AG04449 (cell line): ENCODE measurements around the gene RELCH.

Source experiments
- CTCF ChIA-PET: fragments of 350-600 bp; formaldehyde crosslinking; extraction: SDS; loops from one replicate; lab custom pipeline; 2021; ENCODE audit warnings: antibody characterized with exemption; lab: Yijun Ruan, JAX
- POLR2A ChIA-PET: fragments of 400-600, 350-600 bp; formaldehyde crosslinking; extraction: SDS; loops from one replicate; lab custom pipeline; 2020; ENCODE audit warnings: antibody characterized with exemption, inconsistent platforms; lab: Yijun Ruan, JAX
- DNase-seq: peaks from one replicate; pipeline ENCODE4 v3.0.0-alpha.2; 2010; ENCODE audit warnings: low read depth, low spot score
- H3K4me3 ChIP-seq: 2 replicates; pipeline ENCODE4 v1.5.1; 2011; ENCODE audit warnings: low read depth, mild to moderate bottlenecking, control low read depth, low read length
- TF ChIP-seq, protein P1 (sequence below): IDR thresholded peaks from one replicate; pipeline ENCODE4 v1.5.1; 2011; ENCODE audit warnings: mild to moderate bottlenecking, moderate library complexity, low read length, control low read depth, inconsistent platforms; ENCODE audit not compliant: insufficient read depth; ENCODE audit errors: missing control alignments

Gene RELCH

DNA sequence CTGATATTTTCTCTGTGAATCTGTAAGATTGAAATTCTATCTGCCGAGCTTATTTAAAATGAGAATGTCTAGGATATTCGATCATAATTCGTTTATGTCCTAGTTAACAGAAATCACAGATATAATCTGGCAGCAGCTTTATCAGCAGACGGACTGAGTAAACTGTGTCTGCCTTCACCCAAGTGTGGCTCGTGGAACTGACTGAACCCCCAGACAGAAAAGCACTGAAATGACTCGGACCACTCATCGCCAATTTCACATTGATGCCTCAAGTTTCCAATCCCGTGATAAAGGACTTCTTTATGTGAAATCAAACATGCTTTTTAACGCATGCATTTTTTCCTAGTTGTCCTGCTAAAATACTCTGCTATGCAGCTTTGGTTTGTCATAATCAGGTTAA is 153.9 kb downstream of the RELCH start:
- no peak for DNase-seq
- ChIA-PET POLR2A (no interaction called here), CTCF (no interaction called here)
- TF ChIP-seq, protein P1, sequence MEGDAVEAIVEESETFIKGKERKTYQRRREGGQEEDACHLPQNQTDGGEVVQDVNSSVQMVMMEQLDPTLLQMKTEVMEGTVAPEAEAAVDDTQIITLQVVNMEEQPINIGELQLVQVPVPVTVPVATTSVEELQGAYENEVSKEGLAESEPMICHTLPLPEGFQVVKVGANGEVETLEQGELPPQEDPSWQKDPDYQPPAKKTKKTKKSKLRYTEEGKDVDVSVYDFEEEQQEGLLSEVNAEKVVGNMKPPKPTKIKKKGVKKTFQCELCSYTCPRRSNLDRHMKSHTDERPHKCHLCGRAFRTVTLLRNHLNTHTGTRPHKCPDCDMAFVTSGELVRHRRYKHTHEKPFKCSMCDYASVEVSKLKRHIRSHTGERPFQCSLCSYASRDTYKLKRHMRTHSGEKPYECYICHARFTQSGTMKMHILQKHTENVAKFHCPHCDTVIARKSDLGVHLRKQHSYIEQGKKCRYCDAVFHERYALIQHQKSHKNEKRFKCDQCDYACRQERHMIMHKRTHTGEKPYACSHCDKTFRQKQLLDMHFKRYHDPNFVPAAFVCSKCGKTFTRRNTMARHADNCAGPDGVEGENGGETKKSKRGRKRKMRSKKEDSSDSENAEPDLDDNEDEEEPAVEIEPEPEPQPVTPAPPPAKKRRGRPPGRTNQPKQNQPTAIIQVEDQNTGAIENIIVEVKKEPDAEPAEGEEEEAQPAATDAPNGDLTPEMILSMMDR, result no peak
- H3K4me3 ChIP-seq, result no peak overlapping the region

DNA sequence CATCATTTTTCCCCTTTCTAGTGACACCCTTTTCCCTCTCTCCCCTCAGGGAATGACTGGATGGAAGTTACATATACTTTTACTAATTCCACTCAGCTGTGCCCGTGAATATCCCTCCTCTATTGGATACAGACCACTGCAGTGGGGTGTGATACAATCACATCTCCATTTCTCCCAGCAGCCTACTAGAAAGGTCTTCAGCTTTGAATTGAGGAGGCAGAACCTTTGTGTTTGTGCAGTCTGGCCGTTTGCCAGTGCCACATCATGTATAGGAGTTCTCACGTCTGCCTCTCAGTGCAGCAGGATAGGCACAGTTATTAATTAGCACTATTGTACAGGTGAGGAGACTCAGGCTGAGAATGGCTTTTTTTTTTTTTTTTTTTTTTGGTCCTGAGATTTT is 154.4 kb downstream of the RELCH start:
- ChIA-PET CTCF (interaction anchor here (1.9 kb wide), 1 partner anchor 13 kb away, joined by 4 read pairs; no protein-coding TSS in a partner anchor), POLR2A (no interaction called here)
- H3K4me3 ChIP-seq, result no peak overlapping the region
- TF ChIP-seq, protein P1, result no peak
- no peak for DNase-seq

DNA sequence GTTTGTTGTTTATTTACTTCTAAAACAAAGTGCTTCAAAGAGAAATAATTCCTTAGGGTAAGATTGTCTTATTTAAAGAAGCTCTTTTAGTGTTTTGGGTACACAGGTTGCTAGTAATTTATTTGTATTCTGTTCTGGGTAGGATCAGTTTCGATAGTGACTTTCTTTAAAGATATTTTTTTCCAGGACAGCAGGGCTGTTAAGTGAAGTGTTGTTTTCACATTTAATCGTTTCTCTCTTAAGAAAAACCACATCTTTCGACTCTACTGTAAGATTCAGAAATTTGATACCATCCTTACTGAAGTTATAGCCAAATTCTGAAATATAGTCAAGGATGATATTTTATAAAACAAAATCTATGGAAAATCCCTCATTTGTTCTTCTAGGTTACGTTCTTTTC is 155.8 kb downstream of the RELCH start:
- no peak for DNase-seq
- ChIA-PET CTCF (interaction anchor here (1.9 kb wide), 1 partner anchor 15 kb away, joined by 4 read pairs; no protein-coding TSS in a partner anchor), POLR2A (no interaction called here)
- TF ChIP-seq, protein P1, result no peak
- no peak overlapping the region for H3K4me3 ChIP-seq

DNA sequence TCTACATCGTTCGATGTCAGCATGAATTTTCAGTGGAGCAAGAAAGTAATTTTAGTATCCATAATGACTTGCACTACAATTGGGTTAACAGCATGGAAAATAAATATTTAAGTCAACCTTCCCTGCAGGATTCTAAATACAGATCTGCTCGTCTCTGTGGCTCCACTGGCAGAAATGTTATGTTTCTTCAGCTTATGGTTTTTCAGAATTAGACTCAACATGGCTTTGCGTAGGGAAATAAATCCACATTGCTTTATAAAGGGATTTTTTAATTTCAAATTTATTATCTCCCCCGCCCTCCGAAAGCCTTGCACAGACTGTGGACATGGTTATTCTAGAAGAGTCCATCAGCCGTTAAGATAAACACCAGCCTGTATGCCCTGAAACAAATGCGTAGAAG is 156.3 kb downstream of the RELCH start:
- ChIA-PET CTCF (interaction anchor here (1.9 kb wide), 1 partner anchor 15 kb away, joined by 4 read pairs; no protein-coding TSS in a partner anchor), POLR2A (no interaction called here)
- H3K4me3 ChIP-seq, result no peak overlapping the region

DNA sequence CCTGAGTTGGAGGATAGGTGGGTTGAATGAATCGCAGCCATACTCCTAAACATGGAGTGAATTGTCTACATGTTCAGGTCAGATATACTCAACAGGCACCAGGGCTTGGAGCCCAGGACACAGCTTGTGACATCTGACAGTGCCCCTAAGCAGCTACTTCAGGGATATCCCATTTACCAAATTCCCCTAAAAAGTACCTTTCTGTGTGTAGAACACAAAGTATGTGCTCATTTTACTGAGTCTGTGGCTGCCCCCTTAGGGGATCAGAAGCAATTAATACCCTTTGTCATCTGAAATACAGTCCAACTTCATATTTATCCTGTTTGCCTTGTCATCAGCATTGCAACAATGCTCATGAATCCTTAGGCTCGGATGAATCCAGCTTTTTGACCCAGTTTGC is 158.9 kb downstream of the RELCH start:
- H3K4me3 ChIP-seq, result no peak overlapping the region
- no peak for DNase-seq
- ChIA-PET CTCF (interaction anchor here (1.2 kb wide), 1 partner anchor 95 kb away, joined by 3 read pairs; no protein-coding TSS in a partner anchor), POLR2A (no interaction called here)
- TF ChIP-seq, protein P1, result no peak

More for the DNA sequence above, 156.3 kb downstream of the RELCH start:
- DNase-seq, result no peak
- TF ChIP-seq, protein P1, result no peak

DNA sequence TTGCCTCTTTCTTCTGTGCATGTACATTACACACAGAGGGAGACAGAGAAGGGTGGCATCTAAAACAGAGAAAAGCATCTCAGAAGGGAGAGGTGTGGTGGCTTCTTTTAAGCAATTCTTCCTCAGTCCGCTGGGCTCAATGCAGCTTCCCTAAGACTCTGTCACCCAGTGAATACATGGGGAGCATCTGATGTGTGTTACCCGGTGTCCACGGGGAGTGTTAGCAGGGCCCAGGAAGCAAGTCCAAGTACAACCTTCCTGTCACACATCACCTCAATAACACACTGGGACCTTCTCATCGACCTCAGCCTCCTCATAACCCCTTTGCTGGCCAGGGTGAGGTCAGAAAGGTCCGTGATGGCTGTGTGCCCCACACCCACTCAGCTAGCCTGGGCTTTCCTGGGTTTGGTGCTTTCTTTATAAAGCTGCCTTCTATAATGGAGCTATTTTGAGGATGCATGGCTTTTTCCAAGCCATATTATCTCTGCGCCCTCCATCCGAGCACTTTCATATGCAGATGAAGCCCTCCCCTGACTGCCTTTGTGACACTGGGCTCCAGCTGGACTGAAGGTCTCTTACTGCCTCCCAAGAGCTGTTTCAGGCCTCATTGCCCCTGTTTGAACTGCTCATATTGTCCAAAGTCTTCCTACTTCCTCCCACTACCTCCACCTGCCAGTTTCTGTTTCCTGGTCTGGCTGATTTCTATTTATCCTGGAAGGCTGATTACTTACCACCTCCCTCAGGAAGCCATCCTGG is 159.5 kb downstream of the RELCH start:
- DNase-seq, result no peak
- CTCF ChIA-PET, result interaction anchor here (1.2 kb wide), 1 partner anchor 96 kb away, joined by 3 read pairs; no protein-coding TSS in a partner anchor
- no peak overlapping the region for H3K4me3 ChIP-seq
- TF ChIP-seq, protein P1, result no peak
- POLR2A ChIA-PET, result no interaction called here
